Measurements from ENCODE around the gene SNCG.
"Not testable (repeated sequence)": the region's sequence is repeated elsewhere in the genome, so short reads cannot be mapped to it uniquely, and the experiment has no call there.

SNCG gene

DNA sequence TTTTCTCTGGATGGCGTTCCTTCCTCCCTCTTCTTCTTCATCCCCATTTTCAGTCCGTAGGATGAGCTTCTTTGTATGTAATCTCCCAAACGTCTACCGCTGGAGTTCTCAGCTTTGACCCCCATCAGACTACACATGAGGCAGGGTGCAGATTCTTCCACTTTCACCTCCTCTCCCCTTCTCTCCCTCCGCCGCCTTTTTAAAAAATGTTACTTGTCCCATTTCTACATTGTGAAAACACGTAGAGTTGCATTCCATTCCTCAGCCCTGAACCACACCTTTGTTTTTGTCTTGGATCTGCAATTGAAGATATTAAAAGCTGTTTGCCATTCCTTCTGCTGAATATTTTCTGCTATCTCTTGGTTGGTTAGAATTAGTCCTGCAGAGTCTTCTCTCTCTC lies 16.1 kb downstream of the SNCG start:
- no peak for DNase-seq (ENCODE audit: low read depth in 2 of 3, low spot score in 2 of 3)

DNA sequence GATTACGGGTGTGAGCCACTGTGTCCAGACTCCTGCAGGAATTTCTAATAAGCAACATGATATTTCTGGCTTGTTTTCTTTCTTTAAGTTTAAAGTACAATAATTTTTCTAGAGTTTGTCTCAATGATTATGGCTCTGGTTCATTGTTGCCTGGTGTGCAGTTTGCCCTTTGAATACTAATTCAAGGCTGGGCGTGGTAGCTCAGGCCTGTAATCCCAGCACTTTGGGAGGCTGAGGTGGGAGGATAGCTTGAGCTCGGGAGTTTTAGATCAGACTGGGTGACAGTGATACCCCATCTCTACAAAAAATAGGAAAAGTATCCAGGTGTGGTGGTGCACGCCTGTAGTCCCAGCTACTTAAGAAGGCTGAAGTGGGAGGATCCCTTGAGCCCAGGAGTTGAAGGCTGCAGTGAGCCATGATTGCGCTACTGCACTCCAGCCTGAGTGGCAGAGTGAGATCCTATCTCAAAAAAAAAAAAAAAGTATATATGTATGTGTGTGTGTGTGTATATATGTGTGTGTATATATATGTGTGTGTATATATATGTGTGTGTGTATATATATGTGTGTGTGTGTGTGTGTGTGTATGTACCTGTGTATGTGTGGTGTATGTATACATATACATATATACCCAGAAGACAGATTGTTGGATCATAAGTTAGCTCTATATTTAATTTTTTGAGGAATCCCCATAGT lies 18.1 kb downstream of the SNCG start:
- DNase-seq (ENCODE audit: low read depth in 2 of 3, low spot score in 2 of 3) = no peak

DNA sequence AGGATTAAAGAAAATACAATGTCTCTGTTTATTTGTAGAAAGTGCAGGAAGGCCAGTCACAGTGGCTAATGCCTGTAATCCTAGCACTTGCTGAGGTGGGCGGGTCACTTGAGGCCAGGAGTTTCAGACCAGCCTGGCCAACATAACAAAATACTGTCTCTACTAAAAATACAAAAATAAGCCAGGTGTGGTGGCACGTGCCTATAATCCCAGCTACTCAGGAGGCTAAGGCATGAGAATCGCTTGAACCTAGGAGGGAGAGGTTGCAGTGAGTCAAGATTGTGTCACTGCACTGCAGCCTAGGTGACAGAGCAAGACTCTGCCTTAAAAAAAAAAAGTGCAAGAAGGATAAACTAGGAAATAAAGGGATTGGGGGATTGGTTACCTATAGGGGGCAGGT lies 20.1 kb downstream of the SNCG start:
- DNase-seq (ENCODE audit: low read depth in 2 of 3, low spot score in 2 of 3) = not testable (repeated sequence)

DNA sequence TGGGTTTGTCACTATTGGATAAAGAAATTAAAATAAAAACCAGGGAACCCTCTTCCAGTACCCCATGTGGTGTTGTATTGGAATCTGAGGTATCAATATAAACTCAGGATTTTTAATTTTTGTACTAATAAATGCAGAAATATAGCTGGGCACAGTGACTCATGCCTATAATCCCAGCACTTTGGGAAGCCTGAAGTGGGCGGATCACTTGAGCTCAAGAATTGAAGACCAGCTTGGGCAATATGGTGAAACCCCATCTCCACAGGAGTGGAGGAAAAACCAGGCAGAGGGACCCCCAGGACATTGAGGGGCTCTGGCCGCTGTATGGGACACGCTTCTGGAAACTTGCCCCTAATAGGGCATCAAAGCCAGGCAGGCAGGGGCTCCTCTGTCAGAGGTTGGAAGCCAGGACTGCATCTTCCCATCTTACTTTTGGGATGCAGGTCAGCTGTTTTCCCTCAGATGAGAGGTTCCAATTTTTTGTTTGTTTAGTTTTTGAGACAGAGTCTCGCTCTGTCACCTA lies 21.0 kb downstream of the SNCG start:
- DNase-seq (ENCODE audit: low read depth in 2 of 3, low spot score in 2 of 3) = no peak

DNA sequence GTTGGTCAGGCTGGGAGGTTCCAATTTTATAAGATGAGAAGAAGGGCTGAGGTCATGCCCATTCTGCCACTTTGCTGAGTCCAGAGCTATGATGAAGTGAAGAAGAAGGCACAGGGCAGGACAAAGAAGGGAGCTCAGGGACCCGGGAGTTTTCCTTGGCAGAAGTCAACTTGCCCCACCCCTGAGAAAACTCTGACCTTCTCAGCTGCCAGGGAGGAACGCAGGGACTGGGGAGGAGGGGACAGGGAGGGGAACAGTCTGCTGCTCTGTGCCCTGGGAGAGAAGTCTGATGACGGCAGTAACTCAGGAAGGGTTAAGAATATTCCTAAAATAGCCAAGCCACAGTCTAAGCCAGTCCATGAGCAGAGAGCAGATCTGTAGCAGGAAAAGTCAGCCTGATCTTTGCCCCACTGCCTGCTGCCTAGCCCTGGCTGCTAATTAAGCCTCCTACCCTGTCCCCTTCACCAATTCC lies 21.6 kb downstream of the SNCG start:
- DNase-seq (ENCODE audit: low read depth in 2 of 3, low spot score in 2 of 3) = no peak

DNA sequence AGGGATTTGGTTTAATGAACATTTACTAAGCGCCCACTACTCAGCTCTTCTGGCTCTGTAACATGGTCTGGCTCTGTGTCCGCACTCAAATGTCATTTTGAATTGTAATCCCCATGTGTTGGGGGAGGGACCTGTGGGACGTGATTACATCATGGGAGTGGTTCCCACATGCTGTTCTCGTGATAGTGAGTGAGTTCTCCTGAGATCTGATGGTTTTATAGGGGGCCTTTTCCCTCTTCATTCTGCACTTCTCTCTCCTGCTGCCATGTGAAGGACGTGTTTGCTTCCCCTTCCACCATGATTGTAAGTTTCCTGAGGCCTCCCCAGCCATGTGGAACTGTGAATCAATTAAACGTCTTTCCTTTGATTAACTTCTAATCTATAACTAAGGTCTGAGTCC lies 22.6 kb downstream of the SNCG start:
- not testable (repeated sequence) for DNase-seq (ENCODE audit: low read depth in 2 of 3, low spot score in 2 of 3)

DNA sequence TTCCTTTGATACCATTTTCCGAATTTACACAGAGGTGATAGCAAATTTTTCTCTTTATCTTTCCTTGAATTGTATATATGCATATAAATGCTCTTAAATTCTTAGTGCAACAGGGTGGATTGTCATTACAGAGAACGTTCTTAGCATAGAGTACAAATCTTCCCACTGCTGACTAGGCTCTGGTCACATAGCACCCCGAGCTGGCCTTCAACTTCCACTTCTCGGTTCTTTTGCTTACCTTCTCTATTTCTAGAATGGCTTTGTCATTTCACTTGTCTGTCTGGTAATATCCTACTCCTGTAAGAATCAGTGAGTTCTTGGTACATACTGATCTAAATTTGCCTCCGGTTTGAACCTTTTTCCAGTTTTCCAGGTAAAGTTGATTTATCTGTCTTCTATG lies 23.3 kb downstream of the SNCG start:
- DNase-seq (ENCODE audit: low read depth in 2 of 3, low spot score in 2 of 3) = no peak

DNA sequence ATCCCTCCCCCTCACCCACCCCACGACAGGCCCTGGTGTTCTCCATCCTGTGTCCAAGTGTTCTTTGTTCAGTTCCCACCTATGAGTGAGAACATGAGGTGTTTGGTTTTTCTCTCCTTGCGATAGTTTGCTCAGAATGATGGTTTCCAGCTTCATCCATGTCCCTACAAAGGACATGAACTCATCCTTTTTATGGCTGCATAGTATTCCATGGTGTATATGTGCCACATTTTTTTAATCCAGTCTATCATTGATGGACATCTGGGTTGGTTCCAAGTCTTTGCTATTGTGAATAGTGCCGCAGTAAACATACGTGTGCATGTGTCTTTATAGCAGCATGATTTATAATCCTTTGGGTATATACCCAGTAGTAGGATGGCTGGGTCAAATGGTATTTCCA lies 26.1 kb downstream of the SNCG start:
- not testable (repeated sequence) for DNase-seq (ENCODE audit: low read depth in 2 of 3, low spot score in 2 of 3)

DNA sequence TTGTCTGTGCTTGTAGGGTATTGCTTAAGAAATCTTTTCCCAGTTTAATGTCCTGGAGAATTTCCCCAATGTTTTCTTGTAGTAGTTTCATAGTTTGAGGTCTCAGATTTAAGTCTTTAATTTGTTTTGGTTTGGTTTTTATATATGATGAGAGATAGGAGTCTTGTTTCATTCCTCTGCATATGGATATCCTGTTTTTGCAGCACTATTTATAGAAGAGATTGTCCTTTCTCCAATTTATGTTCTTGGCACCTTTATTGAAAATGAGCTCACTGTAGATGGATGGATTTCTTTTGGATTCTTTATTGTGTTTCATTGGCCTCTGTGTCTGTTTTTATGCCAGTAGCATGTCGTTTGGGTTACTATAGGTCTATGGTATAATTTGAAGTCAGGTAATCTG lies 30.1 kb downstream of the SNCG start:
- no peak for DNase-seq (ENCODE audit: low read depth in 2 of 3, low spot score in 2 of 3)

DNA sequence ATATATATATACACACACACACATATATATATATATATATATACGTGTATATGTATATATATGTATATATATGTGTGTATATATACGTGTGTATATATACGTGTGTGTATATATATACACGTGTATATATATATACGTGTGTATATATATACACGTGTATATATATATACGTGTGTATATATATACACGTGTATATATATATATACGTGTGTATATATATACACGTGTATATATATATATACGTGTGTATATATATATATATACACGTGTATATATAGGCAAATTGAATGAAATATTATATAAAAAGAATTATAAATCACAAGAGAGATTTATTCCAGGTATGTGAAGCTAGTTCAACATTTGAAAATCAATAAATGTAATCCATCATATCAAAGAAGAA lies 33.0 kb downstream of the SNCG start:
- not testable (repeated sequence) for DNase-seq (ENCODE audit: low read depth in 2 of 3, low spot score in 2 of 3)

DNA sequence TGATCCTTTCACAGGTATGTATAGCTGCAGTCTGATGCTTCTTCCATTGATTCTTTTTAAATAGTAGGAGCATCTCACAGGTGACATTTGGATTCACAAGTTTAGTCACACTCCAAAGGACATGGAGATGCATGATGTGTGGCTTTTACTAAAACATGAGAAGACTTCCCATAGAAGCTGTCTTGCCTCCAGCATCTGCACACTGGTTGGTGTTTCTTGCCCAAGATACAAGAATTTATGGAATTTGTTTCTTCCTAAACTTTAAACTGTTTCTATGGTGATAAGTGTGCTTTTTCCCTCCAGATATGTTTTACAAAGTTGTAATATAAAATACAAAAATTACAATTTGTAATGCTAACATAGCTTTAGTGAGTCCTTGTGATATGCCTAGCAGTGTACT lies 34.1 kb downstream of the SNCG start:
- DNase-seq (ENCODE audit: low read depth in 2 of 3, low spot score in 2 of 3) = no peak

DNA sequence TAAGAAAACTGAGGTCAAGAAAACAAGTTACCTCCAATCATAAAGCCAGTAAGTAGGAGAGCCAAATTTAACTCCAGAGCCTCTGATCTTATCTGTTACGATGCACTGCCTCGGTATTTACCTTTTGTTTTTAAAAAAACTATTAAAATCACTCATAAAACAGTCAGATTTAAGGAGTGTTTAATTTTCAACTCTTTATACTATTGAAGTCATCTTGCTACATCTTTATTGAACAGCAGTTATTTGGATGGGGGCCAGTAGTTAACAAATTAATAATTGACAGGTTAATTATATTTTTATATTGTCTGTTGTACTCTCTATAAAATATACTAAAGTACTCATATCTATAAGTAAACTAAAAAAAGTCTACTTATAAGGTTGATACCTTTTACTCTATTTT lies 34.5 kb downstream of the SNCG start:
- DNase-seq (ENCODE audit: low read depth in 2 of 3, low spot score in 2 of 3) = no peak

DNA sequence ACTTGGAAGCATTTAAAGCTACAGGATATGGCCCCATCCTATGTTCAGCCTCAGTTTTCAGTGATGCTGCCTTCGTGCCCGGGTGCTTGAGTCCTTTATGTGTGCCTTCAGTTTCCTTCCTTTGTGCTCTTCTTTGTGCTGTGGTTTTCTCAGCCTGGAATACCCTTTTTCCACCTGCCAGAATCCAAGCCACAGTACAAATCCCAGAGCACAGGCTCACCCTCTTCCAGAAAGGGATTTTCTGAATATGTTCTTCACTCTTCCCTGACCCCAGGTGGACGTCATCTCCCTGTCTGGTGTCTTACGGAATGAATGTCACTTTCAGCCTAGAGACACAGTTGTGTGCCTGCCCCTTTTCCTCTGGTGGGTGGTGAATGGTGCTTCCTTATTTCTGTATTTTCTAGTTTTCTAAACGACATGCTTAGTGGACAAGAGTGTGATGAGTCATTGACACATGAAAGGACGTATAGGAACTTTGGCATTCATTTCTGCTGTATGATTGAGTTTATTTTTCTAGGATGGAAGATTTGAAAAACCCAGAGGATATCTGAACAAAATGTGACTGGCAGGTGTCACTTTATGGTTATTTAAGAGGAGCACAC lies 41.5 kb downstream of the SNCG start:
- not testable (repeated sequence) for DNase-seq (ENCODE audit: low read depth in 2 of 3, low spot score in 2 of 3)

DNA sequence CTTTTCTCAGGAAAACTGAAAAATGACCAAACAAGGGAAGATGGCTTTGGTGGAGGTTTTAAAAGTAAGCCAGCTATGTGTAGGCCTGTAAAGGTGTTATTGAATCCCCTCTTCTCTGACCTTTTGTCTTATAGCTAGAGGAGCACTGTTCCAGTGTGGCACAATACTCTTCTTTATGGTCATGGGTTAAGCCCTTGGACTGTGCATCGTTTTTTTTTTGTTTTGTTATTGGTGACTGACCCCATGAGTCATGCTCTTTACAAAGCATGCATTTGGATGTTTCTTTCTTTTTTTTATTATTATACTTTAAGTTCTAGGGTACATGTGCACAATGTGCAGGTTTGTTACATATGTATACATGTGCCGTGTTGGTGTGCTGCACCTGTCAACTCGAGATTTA lies 42.1 kb downstream of the SNCG start:
- DNase-seq (ENCODE audit: low read depth in 2 of 3, low spot score in 2 of 3) = no peak

DNA sequence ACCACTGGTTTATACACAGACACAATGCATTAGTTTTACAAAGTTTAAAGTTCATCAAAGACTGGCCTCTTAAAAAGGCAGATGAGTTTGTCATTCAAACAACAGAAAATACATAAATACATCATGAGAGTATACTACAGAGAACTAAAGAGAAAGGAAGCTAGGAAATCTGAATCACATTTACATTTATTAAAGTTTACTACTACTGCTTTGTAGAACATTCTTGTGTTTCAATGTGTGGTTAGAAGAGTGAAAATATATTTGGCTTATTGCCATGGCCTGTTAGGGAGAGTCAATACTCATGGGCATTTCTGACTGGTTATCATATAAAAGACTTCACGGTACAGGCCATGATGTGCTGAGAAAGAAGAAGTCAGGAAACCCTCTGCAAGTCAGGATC lies 48.7 kb downstream of the SNCG start:
- DNase-seq (ENCODE audit: low read depth in 2 of 3, low spot score in 2 of 3) = not testable (repeated sequence)

DNA sequence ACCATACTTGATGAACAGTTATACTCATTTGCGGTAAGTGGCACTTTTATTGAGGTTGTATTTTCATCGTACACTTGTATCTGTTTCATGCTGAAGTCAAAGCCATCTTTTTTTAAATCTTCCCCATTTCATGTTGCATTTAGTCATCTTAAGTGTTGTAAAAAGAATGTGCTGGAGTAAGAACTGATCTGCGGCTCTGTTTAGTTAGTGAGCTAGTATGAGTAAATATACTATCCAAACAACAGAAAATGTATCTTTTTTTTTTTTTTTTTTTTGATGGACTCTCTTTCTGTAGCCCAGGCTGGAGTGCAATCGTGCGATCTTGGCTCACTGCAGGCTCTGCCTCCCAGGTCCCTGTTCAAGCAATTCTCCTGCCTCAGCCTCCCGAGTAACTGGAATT lies 49.3 kb downstream of the SNCG start:
- not testable (repeated sequence) for DNase-seq (ENCODE audit: low read depth in 2 of 3, low spot score in 2 of 3)

DNA sequence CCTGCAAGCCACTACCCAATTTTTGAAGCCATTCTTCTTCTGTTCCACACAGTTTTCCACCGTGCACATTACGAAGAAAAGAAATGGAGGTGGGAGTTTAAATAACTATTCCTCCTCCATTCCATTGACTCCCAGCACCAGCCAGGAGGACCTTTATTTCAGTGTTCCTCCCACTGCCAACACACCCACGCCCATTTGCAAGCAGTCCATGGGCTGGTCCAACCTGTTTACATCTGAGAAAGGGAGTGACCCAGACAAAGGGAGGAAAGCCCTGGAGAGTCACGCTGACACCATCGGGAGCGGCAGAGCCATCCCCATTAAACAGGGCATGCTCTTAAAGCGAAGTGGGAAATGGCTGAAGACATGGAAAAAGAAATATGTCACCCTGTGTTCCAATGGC lies 49.9 kb downstream of the SNCG start:
- DNase-seq (ENCODE audit: low read depth in 2 of 3, low spot score in 2 of 3) = not testable (repeated sequence)

DNA sequence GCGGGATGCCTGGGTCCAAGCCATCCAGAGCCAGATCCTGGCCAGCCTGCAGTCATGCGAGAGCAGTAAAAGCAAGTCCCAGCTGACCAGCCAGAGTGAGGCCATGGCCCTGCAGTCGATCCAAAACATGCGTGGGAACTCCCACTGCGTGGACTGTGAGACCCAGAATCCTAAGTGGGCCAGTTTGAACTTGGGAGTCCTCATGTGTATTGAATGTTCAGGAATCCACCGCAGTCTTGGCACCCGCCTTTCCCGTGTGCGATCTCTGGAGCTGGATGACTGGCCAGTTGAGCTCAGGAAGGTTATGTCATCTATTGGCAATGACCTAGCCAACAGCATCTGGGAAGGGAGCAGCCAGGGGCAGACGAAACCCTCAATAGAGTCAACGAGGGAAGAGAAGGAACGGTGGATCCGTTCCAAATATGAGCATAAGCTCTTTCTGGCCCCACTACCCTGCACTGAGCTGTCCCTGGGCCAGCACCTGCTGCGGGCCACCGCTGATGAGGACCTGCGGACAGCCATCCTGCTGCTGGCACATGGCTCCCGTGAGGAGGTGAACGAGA lies 50.8 kb downstream of the SNCG start:
- not testable (repeated sequence) for DNase-seq (ENCODE audit: low read depth in 2 of 3, low spot score in 2 of 3)

All from activated CD8-positive, alpha-beta memory T cell treated with anti-CD3 and anti-CD28 coated beads for 48 hours (primary cell).